CD4-positive, alpha-beta T cell (primary cell): ENCODE data around the gene KLRC3. TPM values are rescaled to one million over a fixed set of nuclear protein-coding genes. Genes with fewer than 3 reads are reported as not detected.
"Not testable (repeated sequence)": the region's sequence is repeated elsewhere in the genome, so short reads cannot be mapped to it uniquely, and the experiment has no call there.

ENCODE experiments used
- ATAC-seq: fragments of 200-7000 bp; cut with Tn5 transposase; one replicate; pipeline ENCODE4 v1.10.0; 2022; ENCODE audit warnings: mild to moderate bottlenecking; ENCODE audit not compliant: poor library complexity
- CTCF ChIA-PET: fragments of 350-600 bp; sonication (Branson Sonifier 250); formaldehyde crosslinking; loops from one replicate; lab custom pipeline; 2021; ENCODE audit warnings: antibody characterized with exemption, inconsistent platforms; lab: Charles Lee
- POLR2A ChIA-PET: fragments of 350-600 bp; sonication (Branson Sonifier 250); formaldehyde crosslinking; loops from one replicate; lab custom pipeline; 2021; ENCODE audit warnings: antibody characterized with exemption, inconsistent platforms; lab: Charles Lee
- DNase-seq, 14 experiments: peaks; one replicate each; pipeline ENCODE4 v3.0.0-alpha.2; 2013 to 2020; ENCODE audit warnings: mixed read lengths in 2 of 14
- H3K27ac ChIP-seq, 2 donors: one replicate each; pipeline versions ENCODE4 v1.5.1 to v1.7.0; 2013; ENCODE audit warnings: low read length in 2 of 2, low read depth in 1 of 2, mild to moderate bottlenecking in 1 of 2
- H3K27me3 ChIP-seq, 2 experiments: 1 replicate in 1 of 2; 2 replicates in 1 of 2; pipeline versions ENCODE4 v1.6.1 to v1.7.0; 2013; ENCODE audit warnings: low read length in 2 of 2, control low read depth in 1 of 2, mild to moderate bottlenecking in 1 of 2, moderate library complexity in 1 of 2; ENCODE audit not compliant: insufficient read depth in 2 of 2, control insufficient read depth in 1 of 2
- H3K36me3 ChIP-seq: one replicate; pipeline ENCODE4 v1.6.1; 2013; ENCODE audit warnings: low read length, control low read depth; ENCODE audit not compliant: insufficient read depth
- H3K4me1 ChIP-seq: one replicate; pipeline ENCODE4 v1.6.1; 2013; ENCODE audit warnings: low read length, control low read depth; ENCODE audit not compliant: insufficient read depth
- H3K4me3 ChIP-seq: one replicate; pipeline ENCODE4 v1.5.1; 2013; ENCODE audit warnings: mild to moderate bottlenecking, low read length, moderate library complexity
- H3K9me3 ChIP-seq, 2 experiments: 1 replicate in 1 of 2; 2 replicates in 1 of 2; pipeline versions ENCODE4 v1.6.1 to v1.7.0; 2013; ENCODE audit warnings: low read length in 2 of 2, mild to moderate bottlenecking in 2 of 2, control low read depth in 1 of 2, moderate library complexity in 1 of 2; ENCODE audit not compliant: control insufficient read depth in 1 of 2, insufficient read depth in 1 of 2
- H3K27ac Mint-ChIP-seq: one replicate; pipeline ENCODE4 v1.8.0; 2020; ENCODE audit warnings: mixed read lengths
- H3K27me3 Mint-ChIP-seq: one replicate; pipeline ENCODE4 v1.8.0; 2021; ENCODE audit warnings: mixed read lengths
- H3K36me3 Mint-ChIP-seq: one replicate; pipeline ENCODE4 v1.8.0; 2021; ENCODE audit warnings: low read depth, mixed read lengths
- H3K4me1 Mint-ChIP-seq: one replicate; pipeline ENCODE4 v1.8.0; 2021; ENCODE audit warnings: low read depth, mixed read lengths
- H3K4me3 Mint-ChIP-seq: one replicate; pipeline ENCODE4 v1.8.0; 2020; ENCODE audit warnings: mild to moderate bottlenecking, mixed read lengths
- H3K9me3 Mint-ChIP-seq: one replicate; pipeline ENCODE4 v1.8.0; 2020; ENCODE audit warnings: mixed read lengths
- intact Hi-C, 2 experiments: fragments of 100-400 bp; cut with DNase I in 1 of 2; cut with micrococcal nuclease in 1 of 2; formaldehyde crosslinking; loops; one replicate each; pipeline versions ENCODE4 v1.15.1 to v1.9.0; 2023 to 2025; cut with DNase I, micrococcal nuclease
- total RNA-seq, 174 experiments: library from RNA in 2 of 174; stranded (reverse) in 2 of 174; gene quantifications; one replicate each; pipeline ENCODE4 v1.2.3 and lab custom pipeline; 2021 to 2026
- TF ChIP-seq, protein P1 (sequence below): fragments of 200-600 bp; IDR thresholded peaks from one replicate; pipeline ENCODE4 v1.8.0; 2022; ENCODE audit warnings: antibody characterized with exemption, mild to moderate bottlenecking

The KLRC3 gene
- total RNA-seq, 2 experiments from 2014 or later, result not detected

DNA sequence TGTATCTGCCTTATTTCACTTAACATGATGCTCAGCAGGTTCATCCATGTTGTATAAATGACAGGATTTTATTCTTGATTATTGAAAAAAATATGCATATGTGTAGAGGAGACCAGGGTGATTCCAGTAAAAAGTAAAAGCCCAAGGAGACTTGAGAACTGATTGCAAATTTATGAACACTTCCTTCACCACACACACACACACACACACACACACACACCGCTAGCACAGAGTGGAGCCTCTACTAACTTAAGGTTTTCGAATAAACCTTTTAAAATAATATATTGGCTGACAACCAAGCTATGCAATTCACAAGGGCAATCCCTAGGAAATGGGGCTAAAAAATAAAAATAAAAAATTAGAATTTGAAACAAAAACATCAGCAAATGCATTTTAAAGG, 22.2 kb downstream of the KLRC3 start:
- H3K4me3 Mint-ChIP-seq, result no peak overlapping the region
- H3K27me3 Mint-ChIP-seq, result peaks cover 23% of the 10 kb centered on the region
- Histone ChIP-seq H3K27me3 (peaks cover 0 to 6% of the 10 kb centered on the region in 2 experiments), H3K27ac (no peak overlapping the region), H3K9me3 (no peaks in the 10 kb centered on the region), H3K4me3 (no peak overlapping the region), H3K4me1 (no peaks in the 10 kb centered on the region), H3K36me3 (no peaks in the 10 kb centered on the region)
- no peaks in the 10 kb centered on the region for H3K36me3 Mint-ChIP-seq
- TF ChIP-seq, protein P1, sequence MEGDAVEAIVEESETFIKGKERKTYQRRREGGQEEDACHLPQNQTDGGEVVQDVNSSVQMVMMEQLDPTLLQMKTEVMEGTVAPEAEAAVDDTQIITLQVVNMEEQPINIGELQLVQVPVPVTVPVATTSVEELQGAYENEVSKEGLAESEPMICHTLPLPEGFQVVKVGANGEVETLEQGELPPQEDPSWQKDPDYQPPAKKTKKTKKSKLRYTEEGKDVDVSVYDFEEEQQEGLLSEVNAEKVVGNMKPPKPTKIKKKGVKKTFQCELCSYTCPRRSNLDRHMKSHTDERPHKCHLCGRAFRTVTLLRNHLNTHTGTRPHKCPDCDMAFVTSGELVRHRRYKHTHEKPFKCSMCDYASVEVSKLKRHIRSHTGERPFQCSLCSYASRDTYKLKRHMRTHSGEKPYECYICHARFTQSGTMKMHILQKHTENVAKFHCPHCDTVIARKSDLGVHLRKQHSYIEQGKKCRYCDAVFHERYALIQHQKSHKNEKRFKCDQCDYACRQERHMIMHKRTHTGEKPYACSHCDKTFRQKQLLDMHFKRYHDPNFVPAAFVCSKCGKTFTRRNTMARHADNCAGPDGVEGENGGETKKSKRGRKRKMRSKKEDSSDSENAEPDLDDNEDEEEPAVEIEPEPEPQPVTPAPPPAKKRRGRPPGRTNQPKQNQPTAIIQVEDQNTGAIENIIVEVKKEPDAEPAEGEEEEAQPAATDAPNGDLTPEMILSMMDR, result no peak
- ChIA-PET CTCF (no interaction called here), POLR2A (no interaction called here)
- ATAC-seq (no peak), DNase-seq (no peak)
- intact Hi-C loops, result loop anchor here in 1 of 2 experiments (10.0 kb wide), 1 partner anchor 63 kb away; no protein-coding TSS in a partner anchor
- H3K4me1 Mint-ChIP-seq, result peaks cover 7% of the 10 kb centered on the region
- H3K27ac Mint-ChIP-seq, result no peak overlapping the region
- no peaks in the 10 kb centered on the region for H3K9me3 Mint-ChIP-seq

DNA sequence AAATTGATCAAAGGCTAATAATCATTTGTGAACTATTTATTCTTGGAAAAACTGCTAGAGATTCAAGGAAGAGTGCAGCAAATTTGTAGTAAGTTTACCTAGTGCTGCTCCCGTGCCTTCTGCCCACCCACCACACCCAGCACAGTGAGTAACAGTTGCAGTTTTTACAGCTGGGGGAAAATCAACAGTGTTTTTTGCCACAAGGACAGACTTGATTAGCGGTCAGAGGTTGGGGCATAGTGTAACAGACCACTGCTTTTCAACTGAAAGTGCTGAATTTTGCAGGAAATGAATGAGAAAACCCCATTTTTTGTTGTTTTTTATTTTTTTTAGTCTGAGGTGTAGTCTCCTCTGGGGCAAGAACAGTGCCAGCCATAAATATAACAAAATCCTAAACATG, 23.1 kb downstream of the KLRC3 start:
- H3K4me1 Mint-ChIP-seq, result peaks cover 7% of the 10 kb centered on the region
- H3K36me3 Mint-ChIP-seq, result no peaks in the 10 kb centered on the region
- peak in 1 of 14 experiments; percentile 61 for DNase-seq
- no peaks in the 10 kb centered on the region for H3K4me1 ChIP-seq
- intact Hi-C loops, result loop anchor here in 1 of 2 experiments (10.0 kb wide), 1 partner anchor 62 kb away; no protein-coding TSS in a partner anchor
- H3K9me3 Mint-ChIP-seq, result no peaks in the 10 kb centered on the region
- no peaks in the 10 kb centered on the region for H3K9me3 ChIP-seq
- CTCF ChIA-PET, result no interaction called here
- no peak overlapping the region for H3K4me3 ChIP-seq
- H3K27ac ChIP-seq, result no peak overlapping the region
- POLR2A ChIA-PET, result no interaction called here
- H3K27me3 ChIP-seq, result peaks cover 0 to 6% of the 10 kb centered on the region in 2 experiments
- no peak overlapping the region for H3K4me3 Mint-ChIP-seq
- H3K27ac Mint-ChIP-seq, result no peak overlapping the region
- TF ChIP-seq, protein P1, result no peak
- H3K27me3 Mint-ChIP-seq, result peaks cover 23% of the 10 kb centered on the region
- no peak for ATAC-seq
- no peaks in the 10 kb centered on the region for H3K36me3 ChIP-seq

DNA sequence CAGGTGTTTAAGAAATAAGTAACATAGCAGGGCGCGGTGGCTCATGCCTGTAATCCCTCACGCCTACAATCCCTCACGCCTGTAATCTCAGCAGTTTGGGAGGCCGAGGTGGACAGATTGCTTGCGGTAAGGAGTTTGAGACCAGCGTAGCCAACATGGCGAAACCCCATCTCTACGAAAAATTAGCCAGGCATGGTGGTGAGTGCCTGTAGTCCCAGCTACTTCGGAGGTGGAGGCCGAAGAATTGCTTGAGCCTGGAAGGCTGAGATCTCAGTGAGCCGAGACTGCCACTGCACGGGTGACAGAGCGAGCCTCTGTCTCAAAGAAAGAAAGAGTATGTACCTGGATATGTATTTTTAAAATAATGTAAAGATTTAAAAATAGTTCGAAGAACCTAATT, 24.2 kb downstream of the KLRC3 start:
- ATAC-seq, H3K27ac ChIP-seq, H3K36me3 ChIP-seq, H3K4me1 ChIP-seq, H3K4me3 ChIP-seq, H3K27ac Mint-ChIP-seq, CTCF ChIA-PET, H3K9me3 ChIP-seq, H3K4me3 Mint-ChIP-seq, H3K9me3 Mint-ChIP-seq, H3K4me1 Mint-ChIP-seq, H3K27me3 ChIP-seq, DNase-seq, POLR2A ChIA-PET, H3K36me3 Mint-ChIP-seq: not testable (repeated sequence)
- intact Hi-C loops, result loop anchor here in 1 of 2 experiments (10.0 kb wide), 1 partner anchor 61 kb away; no protein-coding TSS in a partner anchor
- peaks cover 27% of the 10 kb centered on the region for H3K27me3 Mint-ChIP-seq
